GM04503 (cell line): ENCODE data around the gene LNPK.
"Not testable (repeated sequence)": the region's sequence is repeated elsewhere in the genome, so short reads cannot be mapped to it uniquely, and the experiment has no call there.

Source experiments
- DNase-seq: peaks from one replicate; pipeline ENCODE4 v3.0.0-alpha.2; 2012; ENCODE audit warnings: low read depth

The LNPK gene

DNA sequence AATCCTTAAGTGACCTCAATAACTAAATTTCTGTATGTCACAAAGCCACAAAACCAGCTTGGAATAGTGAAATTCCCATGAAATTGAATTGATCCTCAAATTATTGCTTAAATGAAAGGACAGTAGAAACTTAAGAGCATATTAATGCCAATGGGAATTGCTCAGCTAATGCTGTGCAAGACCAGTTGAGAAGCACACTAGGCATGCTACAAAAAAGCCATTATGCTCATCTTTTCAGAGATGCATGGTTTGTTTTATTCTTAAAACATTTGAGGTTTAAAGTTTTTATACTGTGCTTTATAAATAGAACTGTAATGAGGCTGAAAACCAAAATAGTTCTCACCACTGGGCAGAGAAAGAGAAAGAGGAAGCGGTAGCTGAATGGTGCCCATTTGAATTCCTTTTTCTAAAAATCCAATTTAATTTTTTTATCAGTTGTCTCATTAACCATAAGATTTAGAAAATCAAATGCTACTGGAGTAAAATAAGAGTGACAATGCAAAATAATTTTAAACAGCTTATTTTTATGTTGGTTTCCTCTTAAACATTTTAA, 98.6 kb downstream of the LNPK start:
- no peak for DNase-seq

- not testable (repeated sequence) for DNase-seq
Observed at GRCh38 chr2:175895957-175896356, 106.1 kb downstream of the LNPK start.

- no peak for DNase-seq
Observed at GRCh38 chr2:175892046-175892445, 110.0 kb downstream of the LNPK start.

DNA sequence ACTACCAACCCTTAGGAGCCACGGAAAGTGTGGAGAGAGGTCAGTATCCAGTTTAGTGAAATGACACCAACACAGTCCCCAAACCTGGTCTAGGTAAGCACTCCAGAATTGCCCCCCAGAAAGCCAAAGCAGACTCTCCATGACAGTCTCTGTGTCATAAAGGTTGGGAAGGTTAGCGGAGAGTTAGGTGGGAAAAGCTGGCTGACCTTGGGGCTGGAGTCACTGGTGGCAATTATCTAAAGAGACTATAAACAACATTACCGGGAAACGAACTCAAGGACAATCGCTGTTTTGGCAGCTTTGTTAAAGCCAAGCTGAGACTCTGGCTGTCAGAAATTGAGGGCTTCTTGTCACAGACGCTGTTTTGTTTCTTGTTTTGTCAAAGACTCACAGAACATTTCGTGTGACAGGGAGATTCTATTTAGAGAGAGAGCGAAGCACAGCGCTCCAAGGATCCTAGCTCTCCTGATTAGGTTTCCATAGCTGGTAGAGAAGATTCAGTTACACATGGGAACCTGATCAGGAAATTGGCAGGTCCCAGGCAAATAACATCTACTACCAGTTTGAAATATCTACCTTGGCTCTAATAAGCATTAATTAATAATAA, 111.3 kb downstream of the LNPK start:
- DNase-seq = no peak

DNA sequence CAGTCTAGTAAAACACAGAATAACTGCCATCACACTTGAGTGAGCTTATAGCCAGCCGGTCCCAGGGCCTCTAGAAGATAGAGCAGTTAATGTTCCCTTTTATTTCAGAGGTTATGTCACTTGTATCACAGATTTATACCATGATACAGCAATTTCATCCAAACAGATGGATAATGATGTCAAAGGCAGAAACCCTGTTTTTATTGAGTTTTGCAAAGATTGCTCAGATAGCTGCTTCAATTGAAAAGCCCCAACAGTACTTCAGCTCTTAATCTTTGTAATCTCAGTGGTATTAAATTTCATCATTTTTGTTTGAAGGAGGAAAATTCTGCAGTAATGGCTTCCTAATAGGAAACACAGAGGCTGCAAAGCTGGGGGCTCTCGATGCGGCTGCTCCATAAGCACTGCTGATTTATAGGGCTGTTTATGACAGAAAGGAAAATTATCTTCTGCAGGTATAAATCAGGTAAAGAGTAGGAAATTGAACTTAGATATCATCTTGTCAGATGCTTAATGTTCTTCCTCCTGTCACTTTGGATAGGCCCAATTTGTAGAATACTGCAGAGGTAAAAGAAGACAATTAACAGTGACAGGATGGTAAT, 112.3 kb downstream of the LNPK start:
- no peak for DNase-seq

- DNase-seq = no peak
Observed at GRCh38 chr2:175887776-175888175, 114.3 kb downstream of the LNPK start.

GRCh38 chr2:175884697-175885393, 117.2 kb downstream of the LNPK start:
- no peak for DNase-seq

DNA sequence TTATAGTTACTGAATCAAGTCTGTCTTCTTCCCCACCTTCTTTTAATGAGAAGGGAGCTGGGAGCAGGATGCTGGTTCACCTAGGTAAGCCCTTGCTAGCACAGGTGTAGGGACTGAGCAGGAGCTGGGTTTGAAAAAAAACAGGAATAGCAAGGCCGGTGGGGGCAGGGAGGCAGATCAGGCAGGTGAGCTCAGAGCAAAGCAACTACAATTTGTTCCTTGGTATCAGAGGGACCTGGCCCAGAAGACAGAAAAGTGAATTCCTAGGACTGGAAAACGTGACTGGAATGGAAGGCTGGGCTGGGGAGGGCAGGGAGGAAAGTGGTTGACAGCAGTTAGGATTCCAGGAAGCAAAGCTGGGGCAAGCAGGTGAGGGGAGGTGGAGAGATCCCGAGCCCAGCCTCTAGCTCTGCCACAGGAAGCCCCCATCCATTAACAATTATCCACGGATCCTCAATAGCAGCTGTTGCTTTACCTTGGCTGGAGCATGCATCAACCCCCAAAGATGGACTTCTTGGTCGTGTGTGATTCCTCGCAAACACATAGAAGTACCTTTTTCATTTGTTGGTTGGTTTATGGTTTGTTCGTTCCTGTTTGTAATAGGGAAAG, 118.4 kb downstream of the LNPK start:
- no peak for DNase-seq

- no peak for DNase-seq
Observed at GRCh38 chr2:175879679-175880078, 122.4 kb downstream of the LNPK start.

- no peak for DNase-seq
Observed at GRCh38 chr2:175877845-175878544, 124.1 kb downstream of the LNPK start.

DNA sequence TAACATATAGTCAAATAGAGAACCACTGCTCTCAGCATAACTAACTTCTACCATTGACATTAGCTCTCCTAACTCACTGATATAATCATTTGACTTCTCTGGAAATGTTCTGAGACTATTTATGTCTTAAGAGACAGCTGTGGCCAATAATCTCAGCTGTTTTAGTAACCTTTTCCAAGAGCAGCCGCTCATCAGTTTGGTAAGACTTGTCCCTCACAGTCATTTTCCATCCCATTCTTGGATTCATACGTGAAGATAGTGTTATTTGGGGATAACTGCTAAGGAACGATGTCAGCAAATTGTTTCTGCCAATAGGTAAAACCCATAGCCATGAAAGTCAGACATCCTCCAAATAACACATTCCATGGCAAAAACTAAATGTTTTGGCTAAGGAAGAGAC, 127.8 kb downstream of the LNPK start:
- DNase-seq = no peak
